GM18499 (cell line): ENCODE measurements around the gene PRR5.

Experiments
- ATAC-seq: cut with Tn5 transposase; IDR thresholded peaks from one replicate; pipeline ENCODE4 v1.9.1; 2021; ENCODE audit warnings: moderate number of reproducible peaks; ENCODE audit not compliant: insufficient read depth, unreplicated experiment

Gene PRR5

GRCh38 chr22:44710474-44711240 is 8.7 kb downstream of the PRR5 start:
- no peak for ATAC-seq

- no peak for ATAC-seq
Measured at GRCh38 chr22:44711241-44711560, 9.2 kb downstream of the PRR5 start.

GRCh38 chr22:44711690-44712555 is 9.9 kb downstream of the PRR5 start:
- ATAC-seq: no peak

- ATAC-seq: no peak
Measured at GRCh38 chr22:44712962-44713361, 11.0 kb downstream of the PRR5 start.

- ATAC-seq: no peak
Measured at GRCh38 chr22:44714703-44715350, 12.8 kb downstream of the PRR5 start.

- no peak for ATAC-seq
Measured at GRCh38 chr22:44718418-44718817, 16.4 kb downstream of the PRR5 start.

- no peak for ATAC-seq
Measured at GRCh38 chr22:44719586-44720368, 17.8 kb downstream of the PRR5 start.

GRCh38 chr22:44721213-44721612 is 19.2 kb downstream of the PRR5 start:
- no peak for ATAC-seq

GRCh38 chr22:44722611-44723010 is 20.6 kb downstream of the PRR5 start:
- ATAC-seq: no peak

- no peak for ATAC-seq
Measured at GRCh38 chr22:44723801-44724200, 21.8 kb downstream of the PRR5 start.

GRCh38 chr22:44724416-44724815 is 22.4 kb downstream of the PRR5 start:
- ATAC-seq: no peak

GRCh38 chr22:44724859-44725258 is 22.9 kb downstream of the PRR5 start:
- ATAC-seq: no peak

GRCh38 chr22:44726439-44726838 is 24.4 kb downstream of the PRR5 start:
- ATAC-seq: no peak

GRCh38 chr22:44727148-44727547 is 25.1 kb downstream of the PRR5 start:
- ATAC-seq: no peak

GRCh38 chr22:44727709-44728108 is 25.7 kb downstream of the PRR5 start:
- no peak for ATAC-seq

GRCh38 chr22:44728761-44729324 is 26.8 kb downstream of the PRR5 start:
- no peak for ATAC-seq

GRCh38 chr22:44729391-44730021 is 27.5 kb downstream of the PRR5 start:
- ATAC-seq: no peak

GRCh38 chr22:44730022-44730393 is 28.0 kb downstream of the PRR5 start:
- no peak for ATAC-seq

GRCh38 chr22:44730490-44731356 is 28.7 kb downstream of the PRR5 start:
- no peak for ATAC-seq
